Vagina (tissue), 2 donors: ENCODE results near the gene MRPL51. TPM values are rescaled to one million over a fixed set of nuclear protein-coding genes. Genes with fewer than 3 reads are reported as not detected.

Experiments
- DNase-seq, 2 donors: peaks; one replicate each; pipeline ENCODE4 v3.0.0-alpha.2; 2017; ENCODE audit errors: extremely low spot score in 2 of 2
- H3K27ac ChIP-seq: fragments of 200-600 bp; sonication (generic); one replicate; pipeline ENCODE4 v1.5.1; 2019
- H3K27me3 ChIP-seq: fragments of 200-600 bp; sonication (generic); one replicate; pipeline ENCODE4 v1.5.1; 2019
- H3K36me3 ChIP-seq, 2 donors: fragments of 200-600 bp; sonication (generic); one replicate each; pipeline ENCODE4 v1.5.1; 2017 to 2019
- H3K4me1 ChIP-seq: fragments of 200-600 bp; sonication (generic); one replicate; pipeline ENCODE4 v1.5.1; 2019
- H3K4me3 ChIP-seq, 2 donors: fragments of 200-600 bp; sonication (generic); 1 replicate in 1 of 2; 2 replicates in 1 of 2; pipeline ENCODE4 v1.5.1; 2016 to 2019
- H3K9me3 ChIP-seq: fragments of 200-600 bp; sonication (generic); one replicate; pipeline ENCODE4 v1.5.1; 2019
- POLR2A ChIP-seq, 2 donors: fragments of 450-650 bp; IDR thresholded peaks; one replicate each; pipeline ENCODE4 v1.6.1; 2017; ENCODE audit warnings: antibody characterized with exemption in 2 of 2, mild to moderate bottlenecking in 2 of 2, moderate library complexity in 2 of 2
- POLR2AphosphoS5 ChIP-seq, 2 donors: sonication (generic); formaldehyde crosslinking; IDR thresholded peaks; one replicate each; pipeline ENCODE4 v1.9.0; 2017; ENCODE audit warnings: antibody characterized with exemption in 2 of 2, mild to moderate bottlenecking in 2 of 2, low read depth in 1 of 2; ENCODE audit not compliant: insufficient read depth in 1 of 2
- intact Hi-C: fragments of 100-400 bp; cut with DNase I; formaldehyde crosslinking; loops from one replicate; pipeline ENCODE4 v1.15.1; 2023
- total RNA-seq: library from RNA; depleted of rRNA; stranded (reverse); fragments of >200 nt; gene quantifications from one replicate; pipeline ENCODE4 v1.2.3, GENCODE V29; 2016
- TF ChIP-seq, protein P1 (sequence below), 3 experiments: fragments of 450-650 bp in 2 of 3; fragments of 200-600 bp in 1 of 3; sonication (generic) in 1 of 3; IDR thresholded peaks; one replicate each; pipeline ENCODE4 v1.5.1; 2017 to 2019; ENCODE audit warnings: antibody characterized with exemption in 3 of 3, mild to moderate bottlenecking in 2 of 3, moderate library complexity in 2 of 3

Gene MRPL51
- total RNA-seq, 1 donor from 2014 or later = 23.1 TPM

DNA sequence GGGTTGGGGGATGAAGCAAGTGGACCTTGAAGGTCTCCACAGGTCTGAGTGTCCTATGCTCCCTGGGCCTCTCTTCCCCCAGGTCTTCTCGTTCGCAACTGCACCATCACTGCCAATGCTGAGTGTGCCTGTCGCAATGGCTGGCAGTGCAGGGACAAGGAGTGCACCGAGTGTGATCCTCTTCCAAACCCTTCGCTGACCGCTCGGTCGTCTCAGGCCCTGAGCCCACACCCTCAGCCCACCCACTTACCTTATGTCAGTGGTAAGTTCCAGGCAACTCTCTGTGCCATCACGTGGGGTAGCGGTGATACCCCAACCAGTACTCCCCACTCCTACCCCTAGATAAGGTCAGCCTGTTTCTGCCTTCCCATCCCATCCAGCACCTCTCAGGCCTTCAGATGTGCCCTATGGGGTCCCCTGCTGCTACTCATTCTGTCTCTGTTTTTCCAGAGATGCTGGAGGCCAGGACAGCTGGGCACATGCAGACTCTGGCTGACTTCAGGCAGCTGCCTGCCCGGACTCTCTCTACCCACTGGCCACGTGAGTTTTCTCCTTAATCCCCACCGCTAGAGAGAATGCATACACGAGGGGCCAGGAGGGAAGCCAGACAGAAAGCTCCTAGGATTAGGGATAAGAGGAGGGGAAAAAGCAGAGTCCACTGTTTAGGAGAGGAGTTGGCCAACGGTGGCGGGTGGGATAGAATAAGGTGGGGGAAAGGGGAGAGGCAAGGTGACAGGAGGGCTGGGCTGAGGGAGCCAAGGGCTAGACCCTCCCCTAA lies 42.8 kb downstream of the MRPL51 start:
- no peak for TF ChIP-seq POLR2A (IDR thresholded peaks at IDR 0.05)
- TF ChIP-seq POLR2AphosphoS5 (IDR thresholded peaks at IDR 0.05; ENCODE audit: insufficient read depth in 1 of 2, low read depth in 1 of 2) = no peak
- TF ChIP-seq, protein P1, sequence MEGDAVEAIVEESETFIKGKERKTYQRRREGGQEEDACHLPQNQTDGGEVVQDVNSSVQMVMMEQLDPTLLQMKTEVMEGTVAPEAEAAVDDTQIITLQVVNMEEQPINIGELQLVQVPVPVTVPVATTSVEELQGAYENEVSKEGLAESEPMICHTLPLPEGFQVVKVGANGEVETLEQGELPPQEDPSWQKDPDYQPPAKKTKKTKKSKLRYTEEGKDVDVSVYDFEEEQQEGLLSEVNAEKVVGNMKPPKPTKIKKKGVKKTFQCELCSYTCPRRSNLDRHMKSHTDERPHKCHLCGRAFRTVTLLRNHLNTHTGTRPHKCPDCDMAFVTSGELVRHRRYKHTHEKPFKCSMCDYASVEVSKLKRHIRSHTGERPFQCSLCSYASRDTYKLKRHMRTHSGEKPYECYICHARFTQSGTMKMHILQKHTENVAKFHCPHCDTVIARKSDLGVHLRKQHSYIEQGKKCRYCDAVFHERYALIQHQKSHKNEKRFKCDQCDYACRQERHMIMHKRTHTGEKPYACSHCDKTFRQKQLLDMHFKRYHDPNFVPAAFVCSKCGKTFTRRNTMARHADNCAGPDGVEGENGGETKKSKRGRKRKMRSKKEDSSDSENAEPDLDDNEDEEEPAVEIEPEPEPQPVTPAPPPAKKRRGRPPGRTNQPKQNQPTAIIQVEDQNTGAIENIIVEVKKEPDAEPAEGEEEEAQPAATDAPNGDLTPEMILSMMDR (IDR thresholded peaks at IDR 0.05) = no peak
- H3K4me1 ChIP-seq = peaks cover 37% of the 10 kb centered on the region
- peak overlapping the region; percentile 70 to 80 for H3K4me3 ChIP-seq
- intact Hi-C loops = loop anchor here (2.0 kb wide), 1 partner anchor 19 kb away; no protein-coding TSS in a partner anchor
- H3K36me3 ChIP-seq = peaks cover 0 to 18% of the 10 kb centered on the region in 2 donors
- DNase-seq = no peak
- H3K27ac ChIP-seq = peak overlapping the region; percentile 95
- no peaks in the 10 kb centered on the region for H3K9me3 ChIP-seq
- no peaks in the 10 kb centered on the region for H3K27me3 ChIP-seq

DNA sequence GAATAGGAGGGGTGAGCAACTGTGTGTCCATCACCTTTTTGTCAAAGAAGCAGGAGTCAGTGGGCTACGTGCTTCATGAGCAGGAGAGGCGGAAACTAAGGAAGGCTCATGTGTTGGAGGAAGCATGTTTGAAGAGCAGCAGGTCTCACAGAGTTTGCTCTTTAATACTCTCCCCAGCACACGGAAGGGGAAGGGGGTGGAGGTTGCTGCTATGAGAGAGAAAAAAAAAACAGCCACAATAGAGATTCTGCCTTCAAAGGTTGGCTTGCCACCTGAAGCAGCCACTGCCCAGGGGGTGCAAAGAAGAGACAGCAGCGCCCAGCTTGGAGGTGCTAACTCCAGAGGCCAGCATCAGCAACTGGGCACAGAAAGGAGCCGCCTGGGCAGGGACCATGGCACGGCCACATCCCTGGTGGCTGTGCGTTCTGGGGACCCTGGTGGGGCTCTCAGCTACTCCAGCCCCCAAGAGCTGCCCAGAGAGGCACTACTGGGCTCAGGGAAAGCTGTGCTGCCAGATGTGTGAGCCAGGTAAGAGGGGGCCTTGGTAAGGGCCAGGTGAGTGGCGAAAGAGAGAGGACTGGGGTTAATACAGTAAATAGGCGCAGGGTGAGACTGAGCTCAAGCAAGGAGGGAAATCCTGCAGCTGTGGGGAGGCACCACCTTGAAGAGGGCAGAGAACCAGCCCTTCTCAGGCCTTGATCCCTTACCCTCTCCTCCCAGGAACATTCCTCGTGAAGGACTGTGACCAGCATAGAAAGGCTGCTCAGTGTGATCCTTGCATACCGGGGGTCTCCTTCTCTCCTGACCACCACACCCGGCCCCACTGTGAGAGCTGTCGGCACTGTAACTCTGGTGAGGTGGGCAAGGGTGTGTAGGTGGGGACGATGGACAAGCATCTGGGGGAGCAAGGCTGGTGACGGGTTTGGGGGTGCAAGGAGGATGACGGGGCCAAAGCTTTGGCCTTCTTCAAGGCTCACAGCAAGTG lies 48.1 kb downstream of the MRPL51 start, which contains the start of gene CD27:
Gene CD27, plus strand, starts transcription at position 252 of the 985 bp plus-strand sequence. Its CDS starts 141 bp downstream, at position 393.
- DNase-seq = no peak
- Histone ChIP-seq H3K27me3 (no peaks in the 10 kb centered on the region), H3K4me1 (peaks cover 9% of the 10 kb centered on the region), H3K27ac (no peak within 1 kb of the TSS), H3K4me3 (peak within 1 kb of the TSS in 1 of 2 donors; percentile 15), H3K9me3 (no peaks in the 10 kb centered on the region), H3K36me3 (no peaks in the 10 kb centered on the region)
- intact Hi-C loops = no loop called here
- TF ChIP-seq POLR2A (IDR thresholded peaks at IDR 0.05) = no peak
- TF ChIP-seq, protein P1 (IDR thresholded peaks at IDR 0.05) = no peak

DNA sequence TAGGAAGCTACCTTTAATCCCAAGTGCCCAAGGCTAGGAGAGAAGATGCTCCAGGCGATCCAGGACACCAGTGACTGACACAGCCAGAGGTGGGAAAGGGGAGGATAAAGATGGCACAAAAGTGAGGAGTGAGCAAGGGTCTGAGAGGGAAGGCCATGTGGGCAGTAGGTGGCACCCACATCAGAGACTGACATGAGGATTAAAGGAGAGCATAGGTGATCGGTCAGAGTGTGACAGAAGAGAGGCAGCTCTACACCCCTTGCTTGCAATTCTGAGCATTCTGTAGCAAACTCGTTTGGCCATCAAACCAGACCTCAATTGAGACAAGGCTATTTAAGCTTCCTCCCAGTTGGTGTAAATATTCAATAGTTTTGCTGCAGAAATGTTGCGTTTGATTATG lies 49.0 kb downstream of the MRPL51 start:
- Histone ChIP-seq H3K36me3 (no peaks in the 10 kb centered on the region), H3K27me3 (no peaks in the 10 kb centered on the region)

DNA sequence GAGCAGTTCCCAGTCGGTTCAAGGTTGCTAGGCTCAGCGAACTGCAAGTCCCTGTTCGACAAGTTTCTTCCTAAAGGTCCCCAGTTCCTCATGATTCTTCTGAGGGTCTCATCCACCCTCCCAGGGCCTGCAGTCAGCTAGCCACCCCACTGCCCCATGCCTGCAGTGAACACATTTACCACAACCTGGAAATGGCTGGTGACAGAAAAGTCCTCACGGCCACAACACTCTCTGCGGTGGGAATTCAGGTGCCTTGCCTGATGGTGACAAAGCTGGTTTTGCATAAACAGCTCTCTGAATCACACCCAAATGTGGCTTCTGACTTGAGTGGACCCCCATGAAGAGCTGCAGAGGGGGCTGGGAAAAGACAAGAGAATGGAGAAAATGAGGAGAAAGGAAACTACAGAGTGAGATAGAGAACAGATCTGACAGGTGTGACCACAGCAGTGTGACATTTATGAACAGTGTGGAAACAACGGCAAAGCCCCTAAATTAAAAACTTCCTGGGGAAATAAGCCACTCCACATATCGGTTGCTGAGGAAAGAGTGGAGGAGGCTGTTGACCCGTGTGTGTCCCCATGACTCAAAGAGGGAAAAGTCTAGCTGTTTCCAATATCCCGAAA lies 49.6 kb downstream of the MRPL51 start:
- no peaks in the 10 kb centered on the region for H3K9me3 ChIP-seq
- DNase-seq = no peak
- no peaks in the 10 kb centered on the region for H3K4me1 ChIP-seq
- H3K27ac ChIP-seq = no peak overlapping the region
- H3K4me3 ChIP-seq = no peak overlapping the region
- no peak for TF ChIP-seq POLR2AphosphoS5 (IDR thresholded peaks at IDR 0.05; ENCODE audit: insufficient read depth in 1 of 2, low read depth in 1 of 2)
- TF ChIP-seq, protein P1 (IDR thresholded peaks at IDR 0.05) = no peak
- no peaks in the 10 kb centered on the region for H3K36me3 ChIP-seq
- intact Hi-C loops = no loop called here
- no peaks in the 10 kb centered on the region for H3K27me3 ChIP-seq

More for the DNA sequence above, 49.0 kb downstream of the MRPL51 start:
- TF ChIP-seq POLR2A (IDR thresholded peaks at IDR 0.05) = no peak
- TF ChIP-seq, protein P1 (IDR thresholded peaks at IDR 0.05) = no peak
- no peak for TF ChIP-seq POLR2AphosphoS5 (IDR thresholded peaks at IDR 0.05; ENCODE audit: insufficient read depth in 1 of 2, low read depth in 1 of 2)
- Histone ChIP-seq H3K27ac (no peak overlapping the region), H3K9me3 (no peaks in the 10 kb centered on the region), H3K4me1 (no peaks in the 10 kb centered on the region), H3K4me3 (no peak overlapping the region)
- no peak for DNase-seq
- intact Hi-C loops = no loop called here
